T-cell (primary cell): Measurements from ENCODE around the gene MAP6. TPM values are rescaled to one million over a fixed set of nuclear protein-coding genes. Genes with fewer than 3 reads are reported as not detected.

Experiments used
- ATAC-seq, 4 experiments: fragments of 200-7000 bp in 3 of 4; fragments of 150-1000 bp in 1 of 4; cut with Tn5 transposase; replicated peaks in 1 of 4; 1 replicate in 3 of 4; 2 replicates in 1 of 4; pipeline ENCODE4 v1.10.0; 2021; ENCODE audit warnings: moderate library complexity in 3 of 4, mild to moderate bottlenecking in 2 of 4, moderate number of reproducible peaks in 1 of 4
- CTCF ChIA-PET, 2 donors: fragments of 300-600 bp; sonication (Branson Sonifier 250); formaldehyde crosslinking; loops; one replicate each; lab custom pipeline; 2022; ENCODE audit warnings: antibody characterized with exemption in 2 of 2; lab: Charles Lee
- POLR2A ChIA-PET, 2 donors: fragments of 300-600 bp; sonication (Branson Sonifier 250); formaldehyde crosslinking; loops; one replicate each; lab custom pipeline; 2022; ENCODE audit warnings: antibody characterized with exemption in 2 of 2; lab: Charles Lee
- DNase-seq, 35 experiments: peaks; one replicate each; pipeline versions ENCODE4 v3.0.0 to v3.0.0-alpha.2; 2013 to 2023
- H3K27ac ChIP-seq: one replicate; pipeline ENCODE4 v1.5.1; 2013; ENCODE audit warnings: low read length
- H3K27me3 ChIP-seq, 2 experiments: replicated peaks in 1 of 2; 1 replicate in 1 of 2; 2 replicates in 1 of 2; pipeline versions ENCODE4 v1.6.1 to v1.7.0; 2013; ENCODE audit warnings: low read length in 1 of 2, mixed read lengths in 1 of 2; ENCODE audit not compliant: control insufficient read depth in 2 of 2, insufficient read depth in 2 of 2; ENCODE audit errors: extremely low read depth in 1 of 2
- H3K36me3 ChIP-seq, 2 donors: 1 replicate in 1 of 2; 2 replicates in 1 of 2; pipeline versions ENCODE4 v1.6.1 to v1.7.0; 2013; ENCODE audit warnings: low read length in 1 of 2; ENCODE audit not compliant: control insufficient read depth in 2 of 2, insufficient read depth in 1 of 2; ENCODE audit errors: extremely low read depth in 1 of 2
- H3K4me1 ChIP-seq, 2 experiments: 1 replicate in 1 of 2; 2 replicates in 1 of 2; pipeline versions ENCODE4 v1.6.1 to v1.7.0; 2013; ENCODE audit warnings: low read length in 2 of 2, mixed read lengths in 1 of 2; ENCODE audit not compliant: insufficient read depth in 2 of 2, control insufficient read depth in 1 of 2; ENCODE audit errors: extremely low read depth in 1 of 2
- H3K4me3 ChIP-seq, 2 donors: 1 replicate in 1 of 2; 2 replicates in 1 of 2; pipeline versions ENCODE4 v1.5.1 to v1.7.0; 2013; ENCODE audit warnings: mild to moderate bottlenecking in 2 of 2, low read length in 1 of 2, moderate library complexity in 1 of 2; ENCODE audit not compliant: control insufficient read depth in 1 of 2; ENCODE audit errors: extremely low read depth in 1 of 2
- H3K9me3 ChIP-seq: 2 replicates; pipeline ENCODE4 v1.7.0; 2013
- H3K27ac Mint-ChIP-seq, 2 donors: one replicate each; pipeline ENCODE4 v1.8.0; 2020 to 2021; ENCODE audit warnings: mild to moderate bottlenecking in 2 of 2, mixed read lengths in 2 of 2
- H3K27me3 Mint-ChIP-seq, 2 donors: one replicate each; pipeline ENCODE4 v1.8.0; 2021 to 2022; ENCODE audit warnings: mixed read lengths in 2 of 2
- H3K36me3 Mint-ChIP-seq: one replicate; pipeline ENCODE4 v1.8.0; 2021; ENCODE audit warnings: mixed read lengths
- H3K4me1 Mint-ChIP-seq, 3 donors: one replicate each; pipeline ENCODE4 v1.8.0; 2020 to 2022; ENCODE audit warnings: mixed read lengths in 3 of 3, mild to moderate bottlenecking in 1 of 3
- H3K4me3 Mint-ChIP-seq, 3 donors: one replicate each; pipeline ENCODE4 v1.8.0; 2020 to 2022; ENCODE audit warnings: mild to moderate bottlenecking in 3 of 3, mixed read lengths in 3 of 3, moderate library complexity in 3 of 3
- H3K9me3 Mint-ChIP-seq, 3 donors: one replicate each; pipeline ENCODE4 v1.8.0; 2020 to 2022; ENCODE audit warnings: mixed read lengths in 3 of 3
- WGBS: methylation state at CpG from one replicate; pipeline ENCODE4 v1.1.5; 2013; ENCODE audit warnings: missing lambda C conversion rate; ENCODE audit not compliant: insufficient coverage; 5-methylcytosine and 5-hydroxymethylcytosine counted together
- total RNA-seq, 35 experiments: library from RNA in 6 of 35; stranded (reverse) in 6 of 35; fragments of 120-200 nt in 1 of 35; gene quantifications; one replicate each; pipeline versions ENCODE4 v1.2.1 to v1.2.4 and lab custom pipeline; 2013 to 2026

MAP6 gene
- total RNA-seq, 5 donors from 2014 or later (not counting 1 experiment from before 2014, with no cell fraction given) = 0.19 to 0.35 (median 0.30) TPM; not detected in 2

GRCh38 chr11:75582895-75583717 lies 85.7 kb downstream of the MAP6 start:
- Mint-ChIP-seq H3K27ac (peak overlapping the region; percentile 66 to 86), H3K4me1 (peaks cover 12 to 20% (median 18%) of the 10 kb centered on the region in 3 donors)

GRCh38 chr11:75582506-75582894 lies 86.3 kb downstream of the MAP6 start:
- Histone ChIP-seq H3K4me1 (peaks cover 0 to 16% of the 10 kb centered on the region in 2 experiments), H3K9me3 (no peaks in the 10 kb centered on the region), H3K27ac (peak overlapping the region; percentile 64), H3K27me3 (peaks cover 0 to under 1% of the 10 kb centered on the region in 2 experiments), H3K4me3 (peak overlapping the region; percentile 67 to 72), H3K36me3 (no peaks in the 10 kb centered on the region)
- CTCF ChIA-PET = no interaction called here
- Mint-ChIP-seq H3K9me3 (no peaks in the 10 kb centered on the region), H3K27me3 (peaks cover 3 to 7% of the 10 kb centered on the region in 2 donors), H3K36me3 (no peaks in the 10 kb centered on the region), H3K27ac (peak overlapping the region; percentile 66 to 86), H3K4me1 (peaks cover 12 to 22% (median 18%) of the 10 kb centered on the region in 3 donors), H3K4me3 (peak overlapping the region; percentile 78 to 84 (median 83))
- POLR2A ChIA-PET = interaction anchor here in 1 of 2 donors (0.7 kb wide), 1 partner anchor 68 kb away, joined by 3 read pairs; no protein-coding TSS in a partner anchor
- DNase-seq (no peak), ATAC-seq (peak in 2 of 4 experiments; percentile 11 to 12)
- 33% methylated on average over 1 of the region's 4 CpGs for WGBS

More at GRCh38 chr11:75582895-75583717, 85.7 kb downstream of the MAP6 start:
- peak overlapping the region; percentile 67 to 72 for H3K4me3 ChIP-seq
- Mint-ChIP-seq H3K4me3 (peak overlapping the region; percentile 78 to 84 (median 83)), H3K36me3 (no peaks in the 10 kb centered on the region), H3K9me3 (no peaks in the 10 kb centered on the region), H3K27me3 (peaks cover 3 to 7% of the 10 kb centered on the region in 2 donors)
- peak in 32 of 35 experiments; percentile 13 to 72 (median 48) for DNase-seq
- POLR2A ChIA-PET = interaction anchor here in 1 of 2 donors (0.7 kb wide), 1 partner anchor 69 kb away, joined by 3 read pairs; no protein-coding TSS in a partner anchor
- H3K27me3 ChIP-seq = no peaks in the 10 kb centered on the region
- H3K9me3 ChIP-seq = no peaks in the 10 kb centered on the region
- peaks cover 0 to 16% of the 10 kb centered on the region in 2 experiments for H3K4me1 ChIP-seq
- peak overlapping the region; percentile 64 for H3K27ac ChIP-seq
- WGBS = 1% methylated on average over 54 of the region's 68 CpGs
- CTCF ChIA-PET = interaction anchor here in 1 of 2 donors (1.1 kb wide), 1 partner anchor 339 kb away, joined by 4 read pairs; no protein-coding TSS in a partner anchor
- ATAC-seq = peak; percentile 66 to 93 (median 82)
- H3K36me3 ChIP-seq = no peaks in the 10 kb centered on the region

GRCh38 chr11:75579841-75580240 lies 89.0 kb downstream of the MAP6 start:
- DNase-seq = no peak
- Mint-ChIP-seq H3K27ac (no peak overlapping the region), H3K27me3 (peaks cover 3 to 4% of the 10 kb centered on the region in 2 donors), H3K4me3 (no peak overlapping the region), H3K9me3 (no peaks in the 10 kb centered on the region), H3K4me1 (peaks cover 15 to 31% (median 24%) of the 10 kb centered on the region in 3 donors), H3K36me3 (no peaks in the 10 kb centered on the region)
- ChIA-PET POLR2A (no interaction called here), CTCF (no interaction called here)
- H3K27ac ChIP-seq = no peak overlapping the region
- no peak overlapping the region for H3K4me3 ChIP-seq
- WGBS = no CpG with 5 or more reads among the region's 1 CpG
- peaks cover 0 to under 1% of the 10 kb centered on the region in 2 donors for H3K36me3 ChIP-seq
- H3K9me3 ChIP-seq = no peaks in the 10 kb centered on the region
- no peak for ATAC-seq
- peaks cover 0 to 16% of the 10 kb centered on the region in 2 experiments for H3K4me1 ChIP-seq
- peaks cover 0 to 2% of the 10 kb centered on the region in 2 experiments for H3K27me3 ChIP-seq

GRCh38 chr11:75578977-75579376 lies 89.9 kb downstream of the MAP6 start:
- peaks cover 0 to 7% of the 10 kb centered on the region in 2 donors for H3K36me3 ChIP-seq
- ATAC-seq (no peak), DNase-seq (no peak)
- CTCF ChIA-PET = no interaction called here
- no peak overlapping the region for H3K27ac Mint-ChIP-seq
- no peak overlapping the region for H3K4me3 Mint-ChIP-seq
- H3K4me3 ChIP-seq = no peak overlapping the region
- H3K27ac ChIP-seq = no peak overlapping the region
- H3K4me1 Mint-ChIP-seq = peaks cover 15 to 28% (median 20%) of the 10 kb centered on the region in 3 donors
- peaks cover 3 to 4% of the 10 kb centered on the region in 2 donors for H3K27me3 Mint-ChIP-seq
- H3K36me3 Mint-ChIP-seq = no peaks in the 10 kb centered on the region
- no CpG with 5 or more reads among the region's 1 CpG for WGBS
- H3K9me3 Mint-ChIP-seq = no peaks in the 10 kb centered on the region
- POLR2A ChIA-PET = no interaction called here
- peaks cover 0 to 16% of the 10 kb centered on the region in 2 experiments for H3K4me1 ChIP-seq
- no peaks in the 10 kb centered on the region for H3K9me3 ChIP-seq
- peaks cover 0 to 2% of the 10 kb centered on the region in 2 experiments for H3K27me3 ChIP-seq

GRCh38 chr11:75577207-75577606 lies 91.6 kb downstream of the MAP6 start:
- Histone ChIP-seq H3K27ac (no peak overlapping the region), H3K4me3 (no peak overlapping the region), H3K27me3 (peaks cover 0 to 2% of the 10 kb centered on the region in 2 experiments), H3K4me1 (peaks cover 0 to 3% of the 10 kb centered on the region in 2 experiments), H3K9me3 (no peaks in the 10 kb centered on the region), H3K36me3 (peaks cover 2 to 7% of the 10 kb centered on the region in 2 donors)
- peak in 33 of 35 experiments; percentile 12 to 76 (median 55) for DNase-seq
- peak; percentile 34 to 58 (median 48) for ATAC-seq
- Mint-ChIP-seq H3K4me1 (peaks cover 7 to 18% (median 9%) of the 10 kb centered on the region in 3 donors), H3K4me3 (no peak overlapping the region), H3K27ac (no peak overlapping the region), H3K27me3 (peaks cover 3 to 4% of the 10 kb centered on the region in 2 donors), H3K36me3 (peaks cover 4% of the 10 kb centered on the region), H3K9me3 (no peaks in the 10 kb centered on the region)
- WGBS = no CpG with 5 or more reads among the region's 10 CpGs
- CTCF ChIA-PET = no interaction called here
- POLR2A ChIA-PET = no interaction called here

GRCh38 chr11:75576499-75576918 lies 92.3 kb downstream of the MAP6 start:
- Histone ChIP-seq H3K27me3 (peaks cover 0 to 2% of the 10 kb centered on the region in 2 experiments), H3K27ac (no peak overlapping the region), H3K4me1 (no peaks in the 10 kb centered on the region), H3K36me3 (peaks cover 9 to 11% of the 10 kb centered on the region in 2 donors), H3K4me3 (no peak overlapping the region), H3K9me3 (no peaks in the 10 kb centered on the region)
- peaks cover under 1 to 3% of the 10 kb centered on the region in 2 donors for H3K27me3 Mint-ChIP-seq
- H3K27ac Mint-ChIP-seq = no peak overlapping the region
- WGBS = no CpG with 5 or more reads among the region's 8 CpGs
- POLR2A ChIA-PET = interaction anchor here in 1 of 2 donors (0.7 kb wide), 1 partner anchor 15 kb away, joined by 5 read pairs; the partner anchor contains the start of gene SERPINH1
- peaks cover 3 to 13% (median 6%) of the 10 kb centered on the region in 3 donors for H3K4me1 Mint-ChIP-seq
- peak in 1 of 4 experiments; percentile 43 for ATAC-seq
- H3K4me3 Mint-ChIP-seq = no peak overlapping the region
- peaks cover 4% of the 10 kb centered on the region for H3K36me3 Mint-ChIP-seq
- H3K9me3 Mint-ChIP-seq = no peaks in the 10 kb centered on the region
- DNase-seq = peak in 4 of 35 experiments; percentile 15 to 50 (median 18)
- CTCF ChIA-PET = interaction anchor here in 1 of 2 donors (0.7 kb wide), 1 partner anchor 118 kb away, joined by 4 read pairs; no protein-coding TSS in a partner anchor
